ENCODE results near the gene CDYL.

Gene CDYL

GRCh38 chr6:4776131-4776492, at the start of gene CDYL:
TSS of gene CDYL (plus strand) at chr6:4776404. CDS start at chr6:4776784, 380 bp downstream.
- peak; percentile 93 for DNase-seq

DNA sequence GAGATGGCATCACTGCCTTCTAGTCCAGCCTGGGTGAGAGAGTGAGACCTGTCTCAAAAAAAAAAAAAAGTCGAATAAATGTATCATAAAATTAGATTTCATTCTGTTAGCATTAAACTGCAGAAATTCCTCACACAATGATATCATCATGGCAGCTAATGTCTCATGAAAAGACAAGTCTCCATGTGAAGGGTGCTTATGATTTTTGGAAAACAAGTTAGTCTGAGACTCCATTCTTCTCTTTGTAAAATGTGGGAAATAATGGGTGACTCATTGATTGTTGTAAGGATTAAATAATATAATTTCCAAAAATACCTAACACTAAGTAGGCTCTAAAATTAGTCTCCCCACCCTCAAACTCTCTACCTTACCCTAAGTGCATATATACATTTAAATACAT, 49.6 kb upstream of the CDYL start:
- DNase-seq = no peak

- DNase-seq = no peak
Observed at GRCh38 chr6:4727217-4727616, 49.0 kb upstream of the CDYL start.

GRCh38 chr6:4727671-4728435, 48.4 kb upstream of the CDYL start:
- DNase-seq = no peak

DNA sequence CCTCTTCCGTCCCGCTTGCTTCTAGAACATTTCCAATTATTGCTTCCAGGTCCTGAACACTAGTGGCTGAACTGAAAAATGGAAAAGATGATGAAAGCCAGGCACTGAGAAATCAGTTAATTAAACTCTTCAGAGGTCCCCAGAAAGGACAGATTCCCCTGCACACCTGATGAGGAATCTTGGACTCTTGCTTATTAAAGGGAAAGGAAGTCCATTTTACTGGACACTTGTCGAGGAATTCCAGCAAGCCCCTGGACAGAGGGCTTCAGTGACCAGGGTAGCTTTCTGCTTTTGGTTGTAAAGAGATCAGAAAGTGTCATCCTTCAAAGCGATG, 47.8 kb upstream of the CDYL start:
- no peak for DNase-seq

DNA sequence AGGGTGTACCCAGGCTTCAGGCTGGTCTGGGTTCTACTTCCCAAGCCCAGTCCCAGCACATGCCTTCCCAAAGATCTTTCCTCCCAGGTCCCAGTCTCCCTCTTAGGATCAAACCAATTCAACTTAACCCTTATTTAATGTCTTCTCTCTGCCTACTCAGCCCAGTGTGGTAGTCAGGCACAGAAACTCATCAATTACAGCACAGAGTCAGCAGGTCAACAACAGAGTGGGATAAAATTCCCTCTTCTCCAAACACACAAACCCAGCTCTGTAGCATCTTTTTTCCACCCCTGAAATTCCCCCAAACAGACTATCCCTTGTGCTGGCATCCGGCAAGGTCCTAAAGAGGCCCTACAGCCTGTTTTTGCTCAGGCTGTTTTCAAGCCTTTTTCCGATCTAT, 47.3 kb upstream of the CDYL start:
- DNase-seq = no peak

DNA sequence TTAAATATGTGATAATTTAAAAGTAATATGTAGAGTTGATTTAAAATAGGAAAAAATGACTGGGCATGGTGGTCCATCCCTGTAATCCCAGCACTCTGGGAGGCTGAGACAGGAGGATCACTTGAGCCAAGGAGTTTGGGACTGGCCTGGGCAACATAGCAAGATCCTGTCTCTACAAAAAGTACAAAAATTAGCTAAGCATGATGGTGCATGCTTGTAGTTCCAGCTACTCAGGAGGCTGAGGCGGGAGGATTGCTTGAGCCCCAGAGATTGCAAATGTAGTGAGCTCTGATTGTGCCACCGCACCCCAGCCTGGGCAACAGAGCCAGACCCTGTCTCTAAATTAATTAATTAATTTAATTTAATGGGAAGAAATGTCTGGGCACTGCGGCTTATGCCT, 44.2 kb upstream of the CDYL start:
- DNase-seq = no peak

GRCh38 chr6:4732691-4733315, 43.4 kb upstream of the CDYL start:
- DNase-seq = no peak

GRCh38 chr6:4736371-4736873, 39.8 kb upstream of the CDYL start:
- DNase-seq = no peak

GRCh38 chr6:4740032-4740431, 36.2 kb upstream of the CDYL start:
- no peak for DNase-seq

DNA sequence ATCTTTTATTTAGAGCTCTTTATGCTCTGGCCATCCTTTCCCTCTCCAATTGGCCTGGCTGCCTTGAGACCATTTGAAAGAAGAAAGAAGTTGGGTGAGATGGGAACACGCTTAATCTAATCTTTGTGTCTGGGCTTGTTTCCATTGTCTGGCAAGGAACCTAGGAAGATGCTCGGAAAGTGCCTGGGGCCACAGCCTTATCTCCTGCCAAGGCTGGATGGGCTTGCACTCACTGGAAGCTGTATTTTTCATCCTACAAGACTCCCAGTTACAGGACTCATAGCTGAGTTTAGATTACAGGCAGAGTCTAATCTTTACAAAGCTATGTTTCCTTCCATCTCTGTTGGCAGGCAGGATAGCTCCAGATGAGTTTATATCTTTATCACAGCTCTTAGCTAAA, 33.1 kb upstream of the CDYL start:
- DNase-seq = no peak

DNA sequence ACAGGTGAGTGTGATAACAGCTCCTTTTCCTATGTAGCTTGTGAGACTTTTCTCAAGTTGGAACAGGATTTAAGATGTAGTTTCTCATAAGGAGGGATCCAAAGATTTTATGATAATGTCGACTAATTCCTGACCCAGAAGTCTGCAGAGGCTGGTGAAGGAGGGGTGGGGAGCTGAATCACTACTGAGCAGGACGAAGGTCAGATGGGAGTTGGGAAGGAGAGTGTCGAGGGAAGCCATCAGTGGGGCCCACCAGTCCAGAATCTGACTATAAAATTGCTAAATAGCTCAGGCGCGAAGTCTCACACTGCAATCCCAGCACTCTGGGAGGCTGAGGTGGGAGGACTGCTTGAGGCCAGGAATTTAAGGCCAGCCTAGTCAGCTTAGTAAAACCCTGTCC, 32.3 kb upstream of the CDYL start:
- no peak for DNase-seq

DNA sequence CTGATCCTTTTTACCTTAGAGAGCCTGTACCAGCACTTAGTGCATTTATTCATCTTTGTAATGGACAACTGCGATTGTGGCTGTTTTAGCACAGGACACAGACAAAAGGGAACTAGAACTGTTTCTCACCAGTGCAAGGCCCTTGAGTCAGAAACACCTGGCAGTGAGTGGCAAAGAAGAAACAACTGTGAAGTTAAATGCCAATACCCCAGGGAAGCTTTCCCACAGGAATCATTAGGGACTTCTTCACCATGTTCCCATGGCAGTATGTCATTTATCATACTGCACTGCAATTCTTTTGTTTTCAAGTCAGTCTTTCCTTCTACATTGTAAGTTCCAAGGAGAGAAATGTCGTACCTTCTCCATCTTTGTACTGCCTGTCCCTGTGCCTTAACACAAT, 28.6 kb upstream of the CDYL start:
- no peak for DNase-seq

DNA sequence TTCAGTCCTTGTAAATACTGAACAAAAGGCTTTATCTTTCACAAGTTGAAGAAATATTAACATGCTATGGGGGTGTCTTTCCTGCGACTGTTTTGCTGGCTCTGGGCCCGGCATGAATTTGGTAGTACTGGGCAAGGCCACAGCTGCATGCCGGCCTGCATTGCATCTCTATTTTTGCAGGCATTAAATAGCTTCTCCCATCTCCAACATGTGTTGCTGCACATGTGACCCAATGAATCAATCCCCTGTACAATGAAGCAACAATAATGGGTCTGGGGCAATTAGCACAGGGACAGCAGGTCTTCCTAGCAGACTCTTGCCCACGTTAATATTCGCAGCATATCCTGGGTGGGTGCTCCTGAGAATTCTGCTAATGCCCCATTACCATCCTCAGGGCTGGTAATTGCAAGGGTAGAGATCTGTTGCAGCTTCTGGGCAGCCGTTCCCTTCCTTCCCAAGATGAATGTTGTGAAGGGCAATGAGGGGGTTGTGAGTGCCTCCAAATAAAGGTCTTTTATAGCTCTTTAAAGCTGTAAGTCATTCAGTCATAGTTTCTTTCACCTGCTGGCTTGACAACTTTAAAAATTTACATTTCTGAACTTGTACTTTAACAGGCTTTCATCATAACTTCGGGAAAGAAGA, 24.3 kb upstream of the CDYL start:
- no peak for DNase-seq

- no peak for DNase-seq
Observed at GRCh38 chr6:4756247-4756646, 20.0 kb upstream of the CDYL start.

- no peak for DNase-seq
Observed at GRCh38 chr6:4759997-4760396, 16.2 kb upstream of the CDYL start.

DNA sequence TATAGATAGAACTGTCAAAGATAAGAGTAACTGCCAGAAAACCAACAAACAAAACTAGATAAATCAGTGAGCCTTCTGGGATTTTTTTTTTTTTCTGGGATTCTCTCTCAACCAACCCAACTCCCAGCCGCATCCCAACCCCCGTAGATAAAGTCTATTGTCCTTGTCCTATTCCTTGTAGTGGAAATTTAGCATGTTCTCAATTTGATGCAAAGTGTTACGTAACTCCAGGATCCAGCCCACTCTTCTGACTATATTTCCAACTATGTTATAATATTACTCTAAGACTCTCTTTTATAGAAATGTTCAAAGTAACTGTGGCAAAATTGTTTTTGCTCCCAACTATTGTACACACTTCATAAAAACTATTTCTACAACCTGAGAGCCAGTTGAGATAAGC, 15.4 kb upstream of the CDYL start:
- DNase-seq = no peak

DNA sequence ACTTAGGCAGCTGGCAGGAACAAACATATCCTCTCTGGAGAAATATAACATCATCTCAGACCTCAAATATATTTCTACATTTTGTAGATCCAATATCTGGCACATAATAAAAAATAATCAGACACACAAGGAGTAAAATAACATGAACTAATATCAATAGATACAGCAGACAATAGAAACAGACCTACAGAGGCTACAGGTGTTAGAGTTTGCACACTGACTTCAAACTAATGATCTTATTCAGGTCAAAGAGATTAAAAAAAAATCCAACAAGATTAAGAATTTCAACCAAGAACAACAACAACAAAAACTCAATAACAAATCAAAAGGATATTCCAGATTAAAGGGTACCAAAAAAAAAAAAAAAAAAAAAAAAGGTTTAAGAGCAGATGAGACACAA, 13.9 kb upstream of the CDYL start:
- no peak for DNase-seq

DNA sequence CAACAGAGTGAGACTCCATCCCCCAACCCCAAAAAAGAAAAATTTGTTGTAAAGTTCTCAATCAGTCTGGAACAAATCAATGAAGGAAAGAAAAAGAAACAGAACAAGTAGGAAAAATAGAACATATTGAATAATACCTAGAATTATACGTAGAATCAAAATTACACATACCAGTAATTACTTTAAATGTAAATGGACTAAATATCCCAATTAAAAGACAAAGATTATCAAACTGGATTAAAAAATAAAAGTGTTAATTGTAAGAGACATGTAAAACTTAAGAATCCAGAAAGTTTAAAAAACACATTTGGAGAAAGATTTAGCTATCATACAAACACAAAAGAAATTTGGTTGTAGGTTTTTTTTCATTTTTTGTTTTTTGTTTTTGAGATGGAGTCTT, 12.3 kb upstream of the CDYL start:
- DNase-seq = no peak

DNA sequence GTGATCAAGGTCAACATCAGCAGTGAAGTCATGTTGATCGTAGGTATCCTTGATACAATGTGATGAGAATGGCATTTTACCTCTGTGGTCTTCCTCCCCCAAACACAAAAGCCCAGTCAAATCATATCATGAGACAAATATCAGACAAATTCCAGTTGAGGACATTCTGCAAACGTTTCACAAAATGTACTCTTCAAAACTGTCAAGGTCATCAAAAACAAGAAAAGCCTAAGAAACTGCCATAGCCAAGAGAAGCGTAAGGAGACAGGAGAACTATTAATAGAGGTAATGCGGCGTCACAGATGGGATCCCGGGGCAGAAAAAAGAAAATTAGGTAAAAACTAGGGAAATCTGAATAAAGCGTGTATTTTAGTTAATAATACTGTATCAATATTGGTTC, 7.4 kb upstream of the CDYL start:
- DNase-seq = no peak

DNA sequence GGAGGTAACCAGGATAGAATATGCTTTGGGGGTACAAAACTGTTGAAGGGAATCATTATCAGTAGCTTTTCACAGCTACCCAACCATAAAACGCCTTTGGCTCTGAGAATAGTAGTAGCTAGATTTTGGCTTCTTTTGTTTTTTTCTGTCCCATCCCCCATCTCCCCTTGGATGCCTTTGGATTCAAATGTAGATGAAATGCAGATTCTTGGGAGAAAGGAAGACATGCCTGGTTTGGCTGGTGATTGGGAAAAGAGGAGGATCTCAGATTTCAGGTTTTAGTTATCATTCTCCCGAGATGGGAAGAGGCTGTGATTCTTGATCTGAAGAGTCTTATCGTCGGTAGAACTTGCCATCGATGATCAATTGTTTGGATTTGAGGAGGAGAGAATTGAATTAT, 3.5 kb upstream of the CDYL start:
- no peak for DNase-seq

DNA sequence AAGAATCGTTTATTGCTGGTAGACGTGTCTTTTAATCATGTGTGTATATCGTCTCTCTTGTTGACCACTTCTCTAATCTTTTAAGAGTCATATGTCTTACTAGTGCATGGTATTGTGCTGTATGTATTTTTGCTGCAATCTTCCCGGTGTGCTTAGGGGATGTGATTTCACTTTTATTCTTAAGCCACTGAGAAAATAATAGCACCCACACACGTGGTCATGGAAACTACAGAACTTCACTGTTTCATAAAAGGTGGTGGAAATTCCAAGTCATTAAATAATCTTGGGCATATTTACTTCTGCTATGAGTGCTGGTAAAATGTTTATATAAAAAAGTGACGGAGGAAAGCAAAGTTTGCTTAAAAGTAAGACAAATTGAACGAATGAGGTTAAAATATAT, 3.0 kb upstream of the CDYL start:
- DNase-seq = no peak

DNA sequence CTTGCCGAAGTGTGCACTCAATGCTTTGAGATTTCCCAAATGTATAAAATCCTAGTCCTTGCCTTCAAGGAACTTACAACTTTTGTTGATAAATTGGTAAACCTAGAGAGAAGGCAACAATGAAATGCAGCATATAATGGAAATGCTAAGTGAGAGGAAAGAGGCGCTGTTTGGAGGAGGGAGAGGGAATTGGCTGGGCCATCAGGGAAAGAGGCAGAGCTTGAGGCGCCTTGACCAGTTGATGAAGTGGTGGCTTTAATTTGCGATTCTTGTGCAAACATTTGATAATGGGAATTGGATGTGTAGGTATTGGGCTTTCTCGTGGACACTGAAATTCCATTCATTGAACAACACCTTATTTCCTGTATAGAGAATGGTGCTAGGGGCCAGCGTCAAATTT, 1.9 kb upstream of the CDYL start:
- DNase-seq = no peak

DNA sequence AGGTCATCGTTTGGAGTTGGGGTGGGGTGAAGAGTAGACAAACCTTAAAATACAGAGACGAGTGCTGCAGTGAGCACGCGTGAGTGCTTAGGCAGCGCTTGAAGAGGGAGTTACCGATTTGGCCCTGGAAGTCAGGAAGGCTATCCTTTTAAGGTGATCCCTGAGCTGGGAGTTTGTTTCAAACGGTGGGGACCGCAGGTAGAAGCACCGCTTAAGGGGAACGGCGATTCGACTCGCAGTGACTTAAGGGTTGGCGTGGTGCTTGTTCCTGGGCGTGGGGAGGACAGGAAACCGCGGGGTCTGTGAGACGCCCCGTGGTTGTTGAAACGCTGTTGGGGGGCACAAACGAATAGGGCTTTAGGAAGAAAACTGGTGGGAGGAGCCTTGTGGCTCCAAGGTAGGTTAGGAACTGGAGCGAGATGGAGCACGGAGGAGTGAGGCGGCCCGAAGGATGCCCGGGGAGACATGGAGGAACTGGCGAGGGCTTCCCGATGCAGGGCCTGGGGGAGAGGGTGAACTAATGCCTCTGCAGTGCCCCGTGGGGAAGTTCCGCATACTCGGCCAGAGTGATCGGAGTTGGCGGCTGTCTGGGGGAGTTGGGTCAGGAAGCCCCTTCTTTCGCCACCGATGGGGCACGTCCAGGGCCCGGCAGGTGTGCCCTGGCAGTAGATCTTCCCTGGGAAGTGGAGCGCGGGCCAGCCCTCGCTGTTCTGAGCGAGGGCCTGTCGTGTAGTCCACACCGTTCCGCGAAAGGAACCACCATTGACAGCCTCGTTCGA, 1.3 kb upstream of the CDYL start:
- DNase-seq = peak; percentile 60

Measured in activated CD8-positive, alpha-beta memory T cell treated with anti-CD3 and anti-CD28 coated beads, Interleukin-2, amount 50 U/mL, for 48 hours (primary cell).